GM23338 (cell line): ENCODE measurements around the gene DNAJB8. TPM values are rescaled to one million over a fixed set of nuclear protein-coding genes. Genes with fewer than 3 reads are reported as not detected.

ENCODE experiments used
- ATAC-seq: fragments of 200-7000 bp; cut with Tn5 transposase; 3 replicates; pipeline ENCODE4 v1.9.1; 2020
- DNase-seq: peaks from one replicate; pipeline ENCODE4 v3.0.0-alpha.2; 2015; ENCODE audit warnings: low spot score
- H2AFZ ChIP-seq: fragments of 200-600 bp; sonication (generic); 2 replicates; pipeline ENCODE4 v1.8.0; 2016; ENCODE audit warnings: antibody characterized with exemption, mild to moderate bottlenecking, moderate library complexity
- H3F3A ChIP-seq: fragments of 200-600 bp; sonication (generic); replicated peaks from 2 replicates; pipeline ENCODE4 v1.8.0; 2017; ENCODE audit warnings: antibody characterized with exemption, mixed run types, low read depth
- H3K27ac ChIP-seq: fragments of 200-600 bp; sonication (generic); 2 replicates; pipeline ENCODE4 v1.6.1; 2016; ENCODE audit warnings: low read depth
- H3K27me3 ChIP-seq: fragments of 200-600 bp; sonication (generic); 2 replicates; pipeline ENCODE4 v1.8.0; 2016; ENCODE audit warnings: mild to moderate bottlenecking, mixed run types, moderate library complexity; ENCODE audit not compliant: insufficient read depth
- H3K36me3 ChIP-seq: fragments of 200-600 bp; sonication (generic); 2 replicates; pipeline ENCODE4 v1.8.0; 2016; ENCODE audit warnings: mild to moderate bottlenecking; ENCODE audit not compliant: insufficient read depth
- H3K4me1 ChIP-seq: fragments of 200-600 bp; sonication (generic); 2 replicates; pipeline ENCODE4 v1.8.0; 2016; ENCODE audit warnings: mild to moderate bottlenecking, moderate library complexity; ENCODE audit not compliant: insufficient read depth
- H3K4me2 ChIP-seq: fragments of 200-600 bp; sonication (generic); 2 replicates; pipeline ENCODE4 v1.7.1; 2017; ENCODE audit warnings: mixed run types
- H3K4me3 ChIP-seq: fragments of 200-600 bp; sonication (generic); 2 replicates; pipeline ENCODE4 v1.6.1; 2016; ENCODE audit warnings: mixed run types
- H3K79me2 ChIP-seq: fragments of 200-600 bp; sonication (generic); replicated peaks from 2 replicates; pipeline ENCODE4 v1.8.0; 2017; ENCODE audit warnings: mild to moderate bottlenecking; ENCODE audit not compliant: insufficient read depth
- H3K9me2 ChIP-seq: fragments of 200-600 bp; sonication (generic); 2 replicates; pipeline ENCODE4 v1.8.0; 2017; ENCODE audit not compliant: insufficient read depth
- H4K20me1 ChIP-seq: fragments of 200-600 bp; sonication (generic); replicated peaks from 2 replicates; pipeline ENCODE4 v1.8.0; 2017; ENCODE audit warnings: mild to moderate bottlenecking; ENCODE audit not compliant: insufficient read depth
- H3K27ac Mint-ChIP-seq: 2 replicates; pipeline ENCODE4 v1.8.0; 2020; ENCODE audit warnings: inconsistent platforms, mild to moderate bottlenecking, moderate library complexity, mixed read lengths
- H3K27me3 Mint-ChIP-seq: 3 replicates; pipeline ENCODE4 v1.8.0; 2022; ENCODE audit warnings: low read depth, mild to moderate bottlenecking, moderate library complexity, mixed read lengths, inconsistent platforms; ENCODE audit not compliant: insufficient read depth, poor library complexity
- H3K36me3 Mint-ChIP-seq: 3 replicates; pipeline ENCODE4 v1.8.0; 2021; ENCODE audit warnings: low read depth, mild to moderate bottlenecking, inconsistent platforms, moderate library complexity, mixed read lengths
- H3K4me1 Mint-ChIP-seq: 3 replicates; pipeline ENCODE4 v1.8.0; 2020; ENCODE audit warnings: mild to moderate bottlenecking, inconsistent platforms, mixed read lengths
- H3K4me3 Mint-ChIP-seq: 3 replicates; pipeline ENCODE4 v1.8.0; 2021; ENCODE audit warnings: moderate library complexity, mild to moderate bottlenecking, inconsistent platforms, mixed read lengths
- H3K9me3 Mint-ChIP-seq: 3 replicates; pipeline ENCODE4 v1.8.0; 2020; ENCODE audit warnings: moderate library complexity, mild to moderate bottlenecking, inconsistent platforms, mixed read lengths
- EZH2phosphoT487 ChIP-seq: fragments of 200-600 bp; sonication (generic); IDR thresholded peaks from one replicate; pipeline ENCODE4 v1.8.1; 2018; ENCODE audit warnings: antibody characterized with exemption; ENCODE audit not compliant: unreplicated experiment
- JUNB ChIP-seq: IDR thresholded peaks from one replicate; pipeline ENCODE4 v1.6.1; 2016; ENCODE audit warnings: antibody characterized with exemption; ENCODE audit not compliant: unreplicated experiment
- NANOG ChIP-seq: IDR thresholded peaks from 2 replicates; pipeline ENCODE4 v1.6.1; 2016; ENCODE audit warnings: antibody characterized with exemption, borderline replicate concordance
- ZNF462 ChIP-seq: fragments of 250-450 bp; sonication (Bioruptor Pico); IDR thresholded peaks from 2 replicates; pipeline ENCODE4 v1.5.0; 2020; ENCODE audit warnings: mild to moderate bottlenecking, moderate library complexity
- polyA plus RNA-seq: library from polyadenylated mRNA; unstranded; fragments of >200 nt; fragmentation: Nextera tagmentation; extraction: Ambion mirVana; gene quantifications from 2 replicates; pipeline ENCODE4 v1.2.1, GENCODE V29; 2016
- total RNA-seq: library from RNA; depleted of rRNA; stranded (reverse); fragments of >200 nt; shearing (Covaris generic); gene quantifications from 2 replicates; pipeline ENCODE4 v1.2.3, GENCODE V29; 2014
- TF ChIP-seq, protein P1 (sequence below): IDR thresholded peaks from 2 replicates; pipeline ENCODE4 v1.6.1; 2016; ENCODE audit warnings: antibody characterized with exemption

Gene DNAJB8
- total and polyA plus RNA-seq, 2 experiments from 2014 or later, result not detected

GRCh38 chr3:128491691-128491940 is 24.9 kb upstream of the DNAJB8 start:
- no peak for DNase-seq

DNA sequence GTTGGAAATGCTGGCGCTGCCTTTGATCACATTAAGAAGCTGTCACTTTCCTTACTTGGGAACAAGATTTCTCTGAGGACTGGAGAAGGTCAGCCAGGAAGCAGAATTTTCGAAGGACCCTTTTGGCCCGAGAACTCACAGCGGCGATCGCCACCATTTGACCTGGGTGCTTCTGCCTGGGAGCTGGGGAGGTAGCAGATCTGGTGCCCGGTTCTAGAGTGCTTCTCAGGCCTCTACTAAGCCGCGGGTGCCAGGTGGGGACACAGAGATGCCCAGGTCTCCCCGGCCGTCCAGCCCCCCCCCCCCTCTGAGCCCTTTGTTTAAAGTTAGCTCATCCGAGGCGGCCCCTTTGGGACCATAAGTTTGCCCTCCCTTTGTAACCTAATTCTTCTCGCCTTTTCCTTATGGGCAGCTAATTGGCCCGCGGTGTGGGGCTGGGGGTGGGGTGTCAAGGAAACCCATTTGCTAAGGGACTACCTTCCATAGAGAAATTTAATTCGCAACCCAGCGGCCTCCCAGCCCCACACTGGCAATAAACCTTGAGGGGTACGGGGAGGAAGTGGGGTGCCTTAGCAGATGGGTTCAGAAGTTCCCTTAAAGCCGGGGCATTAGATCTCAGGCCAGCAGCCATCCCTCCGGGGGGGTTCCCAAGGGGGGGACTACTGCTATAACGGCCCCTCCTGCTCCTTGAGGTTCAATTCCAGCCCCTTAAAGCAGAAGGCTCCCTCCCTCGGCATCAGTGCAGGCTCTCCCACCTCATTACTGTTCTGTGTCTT is 24.4 kb upstream of the DNAJB8 start:
- peaks cover 3% of the 10 kb centered on the region; the same call in 1 of the 3 replicates for H3K36me3 Mint-ChIP-seq
- Histone ChIP-seq H3F3A (0 out of 2 replicates have a peak, but pooled peaks cover 13% of the 10 kb centered on the region), H3K27me3 (peaks cover 100% of the 10 kb centered on the region), H3K4me2 (peak overlapping the region; percentile 90), H3K4me1 (peaks cover 45% of the 10 kb centered on the region), H3K4me3 (peak overlapping the region; percentile 72), H3K36me3 (no peaks in the 10 kb centered on the region), H4K20me1 (peaks cover 9% of the 10 kb centered on the region; the same call in 1 of the 2 replicates), H3K27ac (no peak overlapping the region), H3K9me2 (no peaks in the 10 kb centered on the region), H2AFZ (no peak overlapping the region), H3K79me2 (no peaks in the 10 kb centered on the region)
- no peak for TF ChIP-seq ZNF462 (CRISPR knock-in tag)
- no peak for TF ChIP-seq NANOG
- peaks cover 36% of the 10 kb centered on the region for H3K4me1 Mint-ChIP-seq
- no peak for ATAC-seq
- no peak overlapping the region for H3K27ac Mint-ChIP-seq
- peaks cover 96% of the 10 kb centered on the region for H3K27me3 Mint-ChIP-seq
- H3K4me3 Mint-ChIP-seq, result peak overlapping the region; percentile 56; the same call in 2 of the 3 replicates
- H3K9me3 Mint-ChIP-seq, result no peaks in the 10 kb centered on the region; the same call in 2 of the 3 replicates
- DNase-seq, result no peak

More at GRCh38 chr3:128491691-128491940, 24.9 kb upstream of the DNAJB8 start:
- Mint-ChIP-seq H3K4me1 (peaks cover 33% of the 10 kb centered on the region), H3K4me3 (peak overlapping the region; percentile 56; the same call in 2 of the 3 replicates), H3K27me3 (peaks cover 96% of the 10 kb centered on the region), H3K27ac (no peak overlapping the region), H3K36me3 (peaks cover 4% of the 10 kb centered on the region; the same call in 1 of the 3 replicates), H3K9me3 (no peaks in the 10 kb centered on the region)
- Histone ChIP-seq H3K79me2 (no peaks in the 10 kb centered on the region), H3K36me3 (no peaks in the 10 kb centered on the region), H3F3A (0 out of 2 replicates have a peak, but pooled peaks cover 13% of the 10 kb centered on the region), H4K20me1 (peaks cover 9% of the 10 kb centered on the region; the same call in 1 of the 2 replicates), H2AFZ (no peak overlapping the region; the same call in 1 of the 2 replicates), H3K4me1 (peaks cover 42% of the 10 kb centered on the region), H3K9me2 (no peaks in the 10 kb centered on the region), H3K4me3 (peak overlapping the region; percentile 72), H3K4me2 (peak overlapping the region; percentile 90), H3K27me3 (peaks cover 100% of the 10 kb centered on the region), H3K27ac (no peak overlapping the region)
- TF ChIP-seq JUNB (no peak), EZH2phosphoT487 (peak; percentile 58), NANOG (no peak)
- TF ChIP-seq, protein P1, sequence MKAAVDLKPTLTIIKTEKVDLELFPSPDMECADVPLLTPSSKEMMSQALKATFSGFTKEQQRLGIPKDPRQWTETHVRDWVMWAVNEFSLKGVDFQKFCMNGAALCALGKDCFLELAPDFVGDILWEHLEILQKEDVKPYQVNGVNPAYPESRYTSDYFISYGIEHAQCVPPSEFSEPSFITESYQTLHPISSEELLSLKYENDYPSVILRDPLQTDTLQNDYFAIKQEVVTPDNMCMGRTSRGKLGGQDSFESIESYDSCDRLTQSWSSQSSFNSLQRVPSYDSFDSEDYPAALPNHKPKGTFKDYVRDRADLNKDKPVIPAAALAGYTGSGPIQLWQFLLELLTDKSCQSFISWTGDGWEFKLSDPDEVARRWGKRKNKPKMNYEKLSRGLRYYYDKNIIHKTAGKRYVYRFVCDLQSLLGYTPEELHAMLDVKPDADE, result no peak
- no peak for ATAC-seq
